Small intestine (tissue), 7 donors: ENCODE measurements around the gene TNS3. TPM values are rescaled to one million over a fixed set of nuclear protein-coding genes. Genes with fewer than 3 reads are reported as not detected.

Experiments
- DNase-seq, 2 donors: peaks; one replicate each; pipeline versions ENCODE4 v3.0.0 to v3.0.0-alpha.2; 2013
- FAIRE-seq: peaks from 2 replicates; lab custom pipeline; 2012; peaks lifted over from hg19 to GRCh38; lab: Jason Lieb, UNC
- H3K27ac ChIP-seq, 3 donors: one replicate each; pipeline ENCODE4 v1.5.1; 2013; ENCODE audit warnings: low read length in 2 of 3, mild to moderate bottlenecking in 2 of 3, control low read depth in 1 of 3, inconsistent platforms in 1 of 3, low read depth in 1 of 3, moderate library complexity in 1 of 3
- H3K27me3 ChIP-seq, 3 donors: one replicate each; pipeline ENCODE4 v1.6.1; 2013; ENCODE audit warnings: low read length in 3 of 3, inconsistent platforms in 1 of 3; ENCODE audit not compliant: control insufficient read depth in 3 of 3, insufficient read depth in 3 of 3
- H3K36me3 ChIP-seq, 3 donors: one replicate each; pipeline ENCODE4 v1.6.1; 2013; ENCODE audit warnings: low read length in 3 of 3, inconsistent platforms in 1 of 3, low read depth in 1 of 3, mild to moderate bottlenecking in 1 of 3, moderate library complexity in 1 of 3; ENCODE audit not compliant: control insufficient read depth in 3 of 3, insufficient read depth in 2 of 3
- H3K4me1 ChIP-seq, 3 donors: one replicate each; pipeline ENCODE4 v1.6.1; 2013; ENCODE audit warnings: low read length in 2 of 3, inconsistent platforms in 1 of 3, low read depth in 1 of 3, mild to moderate bottlenecking in 1 of 3, moderate library complexity in 1 of 3; ENCODE audit not compliant: control insufficient read depth in 3 of 3, insufficient read depth in 2 of 3
- H3K4me3 ChIP-seq, 3 donors: one replicate each; pipeline ENCODE4 v1.5.1; 2013; ENCODE audit warnings: low read length in 3 of 3, control low read depth in 1 of 3, inconsistent platforms in 1 of 3, low read depth in 1 of 3, mild to moderate bottlenecking in 1 of 3, moderate library complexity in 1 of 3
- H3K9me3 ChIP-seq, 2 donors: one replicate each; pipeline ENCODE4 v1.6.1; 2013; ENCODE audit warnings: low read depth in 1 of 2, low read length in 1 of 2; ENCODE audit not compliant: control insufficient read depth in 2 of 2, insufficient read depth in 1 of 2
- WGBS, 3 donors: extraction: QIAGEN DNeasy Blood & Tissue Kit; methylation state at CpG; one replicate each; pipeline ENCODE4 v1.1.7; 2013; 5-methylcytosine and 5-hydroxymethylcytosine counted together
- polyA plus RNA-seq, 4 donors: library from polyadenylated mRNA; stranded (reverse) in 3 of 4; unstranded in 1 of 4; fragments of 200-250 nt in 3 of 4; fragments of 120-200 nt in 1 of 4; gene quantifications; one replicate each; pipeline versions ENCODE4 v1.2.1 to v1.2.3, GENCODE V29; 2013
- donor health status: healthy with polysubstance abuse.
- donor health status: control.
- donor health status: control.
- donor health status: Bipolar disorder and iron deficiency.
- donor health status: healthy.

Gene TNS3
- polyA plus RNA-seq, 4 donors: 17.2 to 67.1 (median 27.3) TPM

GRCh38 chr7:47330026-47330425 lies 251.9 kb downstream of the TNS3 start:
- Histone ChIP-seq H3K27ac (peak overlapping the region in 2 of 3 donors; percentile 4 to 47), H3K4me1 (peaks cover 0 to 47% (median 10%) of the 10 kb centered on the region in 3 donors), H3K36me3 (peaks cover 0 to 70% (median 0%) of the 10 kb centered on the region in 3 donors), H3K27me3 (no peaks in the 10 kb centered on the region), H3K4me3 (no peak overlapping the region), H3K9me3 (no peaks in the 10 kb centered on the region)
- DNase-seq: no peak
- no peak for FAIRE-seq
- WGBS, 3 donors: 79 to 84% (median 82%) methylated on average over 6 of the region's 6 CpGs

GRCh38 chr7:47329320-47329926 lies 252.5 kb downstream of the TNS3 start:
- Histone ChIP-seq H3K36me3 (peaks cover 0 to 67% (median 0%) of the 10 kb centered on the region in 3 donors), H3K4me3 (no peak overlapping the region), H3K27ac (peak overlapping the region in 2 of 3 donors; percentile 65 to 78), H3K9me3 (no peaks in the 10 kb centered on the region), H3K27me3 (no peaks in the 10 kb centered on the region), H3K4me1 (peaks cover 0 to 49% (median 10%) of the 10 kb centered on the region in 3 donors)
- FAIRE-seq (no peak), DNase-seq (no peak)
- 74 to 89% (median 82%) methylated on average over 18 to 19 of the region's 19 CpGs for WGBS, 3 donors

- H3K4me1 ChIP-seq: peaks cover 0 to 49% (median 10%) of the 10 kb centered on the region in 3 donors
- H3K9me3 ChIP-seq: no peaks in the 10 kb centered on the region
- H3K36me3 ChIP-seq: peaks cover 0 to 65% (median 2%) of the 10 kb centered on the region in 3 donors
- no peak overlapping the region for H3K4me3 ChIP-seq
- FAIRE-seq (no peak), DNase-seq (no peak)
- no peaks in the 10 kb centered on the region for H3K27me3 ChIP-seq
- WGBS, 3 donors: 71 to 78% (median 73%) methylated on average over 7 of the region's 7 CpGs
- peak overlapping the region in 2 of 3 donors; percentile 65 to 78 for H3K27ac ChIP-seq
These were observed 253.3 kb downstream of the TNS3 start for GRCh38 chr7:47328392-47329319.

GRCh38 chr7:47327698-47328391 lies 254.1 kb downstream of the TNS3 start:
- Histone ChIP-seq H3K4me1 (peaks cover 0 to 45% (median 10%) of the 10 kb centered on the region in 3 donors), H3K27ac (peak overlapping the region; percentile 52 to 82 (median 78)), H3K27me3 (no peaks in the 10 kb centered on the region), H3K36me3 (peaks cover 0 to 64% (median 2%) of the 10 kb centered on the region in 3 donors), H3K9me3 (no peaks in the 10 kb centered on the region), H3K4me3 (peak overlapping the region in 1 of 3 donors; percentile 21)
- DNase-seq (peak; percentile 50 to 82), FAIRE-seq (no peak)
- 10 to 32% (median 23%) methylated on average over 22 to 24 of the region's 24 CpGs for WGBS, 3 donors

GRCh38 chr7:47327346-47327697 lies 254.6 kb downstream of the TNS3 start:
- Histone ChIP-seq H3K36me3 (peaks cover 0 to 64% (median 2%) of the 10 kb centered on the region in 3 donors), H3K27me3 (no peaks in the 10 kb centered on the region)

GRCh38 chr7:47326808-47327207 lies 255.1 kb downstream of the TNS3 start:
- H3K27me3 ChIP-seq: no peaks in the 10 kb centered on the region
- H3K9me3 ChIP-seq: no peaks in the 10 kb centered on the region
- H3K4me3 ChIP-seq: no peak overlapping the region
- 47 to 59% (median 57%) methylated on average over 6 to 8 of the region's 8 CpGs for WGBS, 3 donors
- H3K36me3 ChIP-seq: peaks cover 0 to 61% (median 2%) of the 10 kb centered on the region in 3 donors
- peak; percentile 22 to 51 for DNase-seq
- H3K27ac ChIP-seq: peak overlapping the region in 2 of 3 donors; percentile 78 to 82
- no peak for FAIRE-seq
- H3K4me1 ChIP-seq: peaks cover 0 to 45% (median 10%) of the 10 kb centered on the region in 3 donors

More at GRCh38 chr7:47327346-47327697, 254.6 kb downstream of the TNS3 start:
- H3K4me3 ChIP-seq: peak overlapping the region in 1 of 3 donors; percentile 21
- DNase-seq (no peak), FAIRE-seq (no peak)
- H3K4me1 ChIP-seq: peaks cover 0 to 45% (median 10%) of the 10 kb centered on the region in 3 donors
- WGBS, 3 donors: 71 to 90% (median 85%) methylated on average over 7 of the region's 7 CpGs
- peak overlapping the region in 2 of 3 donors; percentile 78 to 82 for H3K27ac ChIP-seq
- H3K9me3 ChIP-seq: no peaks in the 10 kb centered on the region

- H3K4me1 ChIP-seq: peaks cover 0 to 45% (median 10%) of the 10 kb centered on the region in 3 donors
- H3K27me3 ChIP-seq: no peaks in the 10 kb centered on the region
- H3K9me3 ChIP-seq: no peaks in the 10 kb centered on the region
- peak; percentile 14 to 26 for DNase-seq
- WGBS, 3 donors: 48 to 64% (median 61%) methylated on average over 2 of the region's 2 CpGs
- peak overlapping the region in 1 of 3 donors; percentile 11 for H3K27ac ChIP-seq
- FAIRE-seq: no peak
- no peak overlapping the region for H3K4me3 ChIP-seq
- H3K36me3 ChIP-seq: peaks cover 0 to 62% (median 3%) of the 10 kb centered on the region in 3 donors
These were observed 255.7 kb downstream of the TNS3 start for GRCh38 chr7:47326220-47326619.
